Ishikawa (cell line): Measurements from ENCODE around the gene SLU7.

ENCODE experiments used
- CEBPB ChIP-seq: IDR thresholded peaks from 2 replicates; pipeline ENCODE4 v1.6.1; 2012
- EGR1 ChIP-seq: IDR thresholded peaks from 2 replicates; pipeline ENCODE4 v1.6.1; 2012
- RAD21 ChIP-seq: IDR thresholded peaks from 2 replicates; pipeline ENCODE4 v1.6.1; 2012; ENCODE audit warnings: low read depth
- TAF1 ChIP-seq: IDR thresholded peaks from 2 replicates; pipeline ENCODE4 v1.6.1; 2012; ENCODE audit warnings: low read depth, mild to moderate bottlenecking
- TEAD4 ChIP-seq: IDR thresholded peaks from 2 replicates; pipeline ENCODE4 v1.6.1; 2012
- ZBTB7A ChIP-seq: IDR thresholded peaks from 2 replicates; pipeline ENCODE4 v1.6.1; 2012; ENCODE audit warnings: low read depth
- TF ChIP-seq, protein P1 (sequence below): IDR thresholded peaks from 2 replicates; pipeline ENCODE4 v1.6.1; 2012; ENCODE audit warnings: low read depth, mild to moderate bottlenecking

DNA sequence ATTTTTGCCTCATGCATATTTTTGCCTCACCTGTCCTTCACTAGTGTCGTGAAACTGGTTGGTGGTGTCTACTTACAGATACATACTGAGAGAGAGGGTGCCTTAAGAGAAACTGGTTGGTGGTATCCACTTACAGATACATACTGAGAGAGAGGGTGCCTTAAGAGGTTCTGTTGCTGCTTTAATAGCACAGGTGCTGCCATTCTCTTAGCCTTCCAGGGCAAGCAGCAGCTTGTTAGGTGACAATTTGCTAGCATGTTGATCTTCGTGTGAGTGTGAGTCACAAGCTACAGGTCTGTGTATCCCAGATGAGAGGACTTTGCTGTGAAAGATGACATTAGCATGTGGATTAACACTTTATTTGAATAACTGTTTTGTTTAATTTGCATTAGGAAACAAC is 4.2 kb upstream of the SLU7 start:
- TF ChIP-seq ZBTB7A (no peak), RAD21 (no peak), TEAD4 (no peak), TAF1 (no peak), CEBPB (no peak), EGR1 (no peak)
- TF ChIP-seq, protein P1, sequence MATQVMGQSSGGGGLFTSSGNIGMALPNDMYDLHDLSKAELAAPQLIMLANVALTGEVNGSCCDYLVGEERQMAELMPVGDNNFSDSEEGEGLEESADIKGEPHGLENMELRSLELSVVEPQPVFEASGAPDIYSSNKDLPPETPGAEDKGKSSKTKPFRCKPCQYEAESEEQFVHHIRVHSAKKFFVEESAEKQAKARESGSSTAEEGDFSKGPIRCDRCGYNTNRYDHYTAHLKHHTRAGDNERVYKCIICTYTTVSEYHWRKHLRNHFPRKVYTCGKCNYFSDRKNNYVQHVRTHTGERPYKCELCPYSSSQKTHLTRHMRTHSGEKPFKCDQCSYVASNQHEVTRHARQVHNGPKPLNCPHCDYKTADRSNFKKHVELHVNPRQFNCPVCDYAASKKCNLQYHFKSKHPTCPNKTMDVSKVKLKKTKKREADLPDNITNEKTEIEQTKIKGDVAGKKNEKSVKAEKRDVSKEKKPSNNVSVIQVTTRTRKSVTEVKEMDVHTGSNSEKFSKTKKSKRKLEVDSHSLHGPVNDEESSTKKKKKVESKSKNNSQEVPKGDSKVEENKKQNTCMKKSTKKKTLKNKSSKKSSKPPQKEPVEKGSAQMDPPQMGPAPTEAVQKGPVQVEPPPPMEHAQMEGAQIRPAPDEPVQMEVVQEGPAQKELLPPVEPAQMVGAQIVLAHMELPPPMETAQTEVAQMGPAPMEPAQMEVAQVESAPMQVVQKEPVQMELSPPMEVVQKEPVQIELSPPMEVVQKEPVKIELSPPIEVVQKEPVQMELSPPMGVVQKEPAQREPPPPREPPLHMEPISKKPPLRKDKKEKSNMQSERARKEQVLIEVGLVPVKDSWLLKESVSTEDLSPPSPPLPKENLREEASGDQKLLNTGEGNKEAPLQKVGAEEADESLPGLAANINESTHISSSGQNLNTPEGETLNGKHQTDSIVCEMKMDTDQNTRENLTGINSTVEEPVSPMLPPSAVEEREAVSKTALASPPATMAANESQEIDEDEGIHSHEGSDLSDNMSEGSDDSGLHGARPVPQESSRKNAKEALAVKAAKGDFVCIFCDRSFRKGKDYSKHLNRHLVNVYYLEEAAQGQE: no peak
